ENCODE data around the gene CCDC32.

CCDC32 gene

GRCh38 chr15:40550341-40551037 is 14.4 kb downstream of the CCDC32 start:
- H3K36me3 ChIP-seq (ENCODE audit: insufficient read depth, low read length) = no peaks in the 10 kb centered on the region

DNA sequence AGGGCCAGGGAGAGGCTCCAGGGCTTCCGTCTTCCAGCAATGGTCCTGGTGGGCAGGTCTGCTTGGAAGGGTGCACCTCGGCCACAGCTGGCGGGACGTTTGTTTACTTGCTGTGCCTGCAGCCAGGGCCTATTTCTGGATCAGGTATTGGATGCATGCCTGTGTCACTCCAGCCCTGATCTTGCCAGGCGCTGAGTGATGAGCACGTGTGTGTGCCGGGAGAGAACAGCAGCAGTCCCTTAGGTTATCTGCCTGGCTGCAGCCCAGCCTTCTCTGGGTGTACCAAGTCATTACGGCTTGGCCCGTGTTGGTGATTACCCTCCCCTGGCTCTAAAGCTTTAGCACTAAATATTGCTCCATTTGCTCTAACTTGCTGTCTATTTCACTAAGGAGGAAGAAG is 14.9 kb downstream of the CCDC32 start:
- Histone ChIP-seq H3K9me3 (ENCODE audit: control insufficient read depth, insufficient read depth, low read length) (no peaks in the 10 kb centered on the region), H3K36me3 (ENCODE audit: insufficient read depth, low read length) (no peaks in the 10 kb centered on the region), H3K9ac (ENCODE audit: low read depth, low read length) (no peak overlapping the region), H3K4me1 (ENCODE audit: insufficient read depth, low read length) (peaks cover 10% of the 10 kb centered on the region)

More at GRCh38 chr15:40550341-40551037, 14.4 kb downstream of the CCDC32 start:
- Histone ChIP-seq H3K4me1 (ENCODE audit: insufficient read depth, low read length) (peaks cover 16% of the 10 kb centered on the region), H3K9ac (ENCODE audit: low read depth, low read length) (no peak overlapping the region), H3K9me3 (ENCODE audit: control insufficient read depth, insufficient read depth, low read length) (no peaks in the 10 kb centered on the region)

GRCh38 chr15:40548610-40549009 is 16.2 kb downstream of the CCDC32 start:
- Histone ChIP-seq H3K36me3 (ENCODE audit: insufficient read depth, low read length) (no peaks in the 10 kb centered on the region), H3K9ac (ENCODE audit: low read depth, low read length) (no peak overlapping the region), H3K9me3 (ENCODE audit: control insufficient read depth, insufficient read depth, low read length) (no peaks in the 10 kb centered on the region), H3K4me1 (ENCODE audit: insufficient read depth, low read length) (no peaks in the 10 kb centered on the region)

DNA sequence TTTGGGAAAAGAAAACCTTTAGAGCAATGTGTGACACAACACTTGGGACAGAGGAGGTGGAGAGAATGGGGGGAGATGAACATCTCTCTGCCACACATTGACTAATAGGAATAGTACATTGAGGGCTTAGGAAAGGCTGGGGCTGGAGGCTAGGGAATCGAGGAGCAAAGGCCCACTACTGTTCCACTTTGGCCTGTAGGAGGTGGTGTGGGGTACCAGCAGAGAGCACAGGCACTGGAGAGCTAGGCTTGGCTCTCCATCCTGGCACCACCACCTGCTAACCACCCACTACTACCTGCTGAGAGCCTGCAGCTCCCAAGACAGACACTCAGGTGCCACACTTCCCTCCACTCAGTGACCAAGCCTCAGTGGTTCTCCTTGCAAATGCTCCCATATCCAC is 19.4 kb downstream of the CCDC32 start:
- H3K9ac ChIP-seq (ENCODE audit: low read depth, low read length) = no peak overlapping the region
- H3K36me3 ChIP-seq (ENCODE audit: insufficient read depth, low read length) = no peaks in the 10 kb centered on the region
- no peaks in the 10 kb centered on the region for H3K9me3 ChIP-seq (ENCODE audit: control insufficient read depth, insufficient read depth, low read length)
- H3K4me1 ChIP-seq (ENCODE audit: insufficient read depth, low read length) = no peaks in the 10 kb centered on the region

- H3K4me1 ChIP-seq (ENCODE audit: insufficient read depth, low read length) = no peaks in the 10 kb centered on the region
- no peaks in the 10 kb centered on the region for H3K9me3 ChIP-seq (ENCODE audit: control insufficient read depth, insufficient read depth, low read length)
- H3K36me3 ChIP-seq (ENCODE audit: insufficient read depth, low read length) = no peaks in the 10 kb centered on the region
- H3K9ac ChIP-seq (ENCODE audit: low read depth, low read length) = no peak overlapping the region
Measured at GRCh38 chr15:40543631-40544294, 21.1 kb downstream of the CCDC32 start.

DNA sequence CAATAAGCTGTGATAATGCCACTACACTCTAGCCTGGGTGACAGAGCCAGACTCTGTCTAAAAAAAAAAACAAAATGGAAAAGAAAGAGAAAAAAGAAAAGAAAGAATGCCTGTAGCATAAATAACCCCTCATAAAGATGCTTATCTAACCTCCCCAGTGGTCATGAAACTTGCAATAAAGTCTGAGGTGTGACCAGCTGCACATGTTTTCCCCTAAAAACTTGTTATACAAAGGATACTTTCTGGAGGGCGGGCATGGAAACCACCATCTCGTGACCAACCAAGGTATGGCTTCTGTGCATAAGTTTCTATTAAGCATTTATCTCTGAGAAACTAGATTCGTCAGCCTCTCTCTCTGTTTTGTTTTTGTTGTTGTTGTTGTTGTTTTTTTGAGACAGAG is 21.8 kb downstream of the CCDC32 start:
- no peaks in the 10 kb centered on the region for H3K9me3 ChIP-seq (ENCODE audit: control insufficient read depth, insufficient read depth, low read length)
- H3K9ac ChIP-seq (ENCODE audit: low read depth, low read length) = no peak overlapping the region
- H3K4me1 ChIP-seq (ENCODE audit: insufficient read depth, low read length) = no peaks in the 10 kb centered on the region
- no peaks in the 10 kb centered on the region for H3K36me3 ChIP-seq (ENCODE audit: insufficient read depth, low read length)

DNA sequence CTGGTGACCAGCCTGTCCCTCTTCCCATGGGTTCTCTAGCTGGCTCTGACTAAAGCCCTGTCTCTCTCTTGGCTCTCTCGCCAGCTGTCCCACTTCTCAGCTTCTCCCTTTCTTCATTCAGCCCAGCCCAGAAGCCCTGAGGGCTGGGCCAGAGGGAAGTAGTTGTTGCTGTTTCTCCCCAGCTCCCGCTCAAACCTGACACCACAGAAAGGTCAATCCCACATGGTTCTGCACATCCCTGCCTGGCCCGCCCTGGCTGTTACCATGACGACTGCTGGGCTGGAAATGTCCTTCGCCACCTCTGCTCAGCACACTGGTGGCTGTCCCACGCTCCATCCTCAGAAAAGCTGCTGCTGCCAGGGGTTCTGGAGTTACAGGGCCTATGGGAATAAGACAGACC is 25.9 kb downstream of the CCDC32 start:
- H3K36me3 ChIP-seq (ENCODE audit: insufficient read depth, low read length) = no peaks in the 10 kb centered on the region
- no peaks in the 10 kb centered on the region for H3K4me1 ChIP-seq (ENCODE audit: insufficient read depth, low read length)
- H3K9me3 ChIP-seq (ENCODE audit: control insufficient read depth, insufficient read depth, low read length) = no peaks in the 10 kb centered on the region
- H3K9ac ChIP-seq (ENCODE audit: low read depth, low read length) = no peak overlapping the region

- H3K9ac ChIP-seq (ENCODE audit: low read depth, low read length) = no peak overlapping the region
- no peaks in the 10 kb centered on the region for H3K36me3 ChIP-seq (ENCODE audit: insufficient read depth, low read length)
- H3K9me3 ChIP-seq (ENCODE audit: control insufficient read depth, insufficient read depth, low read length) = no peaks in the 10 kb centered on the region
- no peaks in the 10 kb centered on the region for H3K4me1 ChIP-seq (ENCODE audit: insufficient read depth, low read length)
Measured at GRCh38 chr15:40536501-40536900, 28.3 kb downstream of the CCDC32 start.

DNA sequence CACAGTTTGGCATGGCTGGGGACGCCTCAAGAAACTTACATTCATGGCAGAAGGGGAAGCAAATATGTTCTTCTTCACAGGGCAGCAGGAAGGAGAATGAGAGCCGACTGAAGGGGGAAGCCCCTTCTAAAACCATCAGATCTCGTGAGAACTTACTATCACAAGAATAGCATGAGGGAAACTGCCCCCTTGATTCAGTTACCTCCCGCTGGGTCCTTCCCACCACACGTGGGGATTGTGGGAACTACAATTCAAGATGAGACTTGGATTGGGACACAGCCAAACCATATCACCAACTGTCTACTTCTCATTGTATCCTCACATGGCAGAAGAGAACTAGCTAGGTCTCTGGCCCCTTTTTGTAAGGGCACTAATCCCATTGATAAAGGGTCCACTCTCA is 30.5 kb downstream of the CCDC32 start:
- Histone ChIP-seq H3K36me3 (ENCODE audit: insufficient read depth, low read length) (no peaks in the 10 kb centered on the region), H3K9me3 (ENCODE audit: control insufficient read depth, insufficient read depth, low read length) (no peaks in the 10 kb centered on the region), H3K9ac (ENCODE audit: low read depth, low read length) (no peak overlapping the region), H3K4me1 (ENCODE audit: insufficient read depth, low read length) (no peaks in the 10 kb centered on the region)

GRCh38 chr15:40533763-40534364 is 31.0 kb downstream of the CCDC32 start:
- H3K36me3 ChIP-seq (ENCODE audit: insufficient read depth, low read length) = no peaks in the 10 kb centered on the region
- H3K9me3 ChIP-seq (ENCODE audit: control insufficient read depth, insufficient read depth, low read length) = no peaks in the 10 kb centered on the region
- no peaks in the 10 kb centered on the region for H3K4me1 ChIP-seq (ENCODE audit: insufficient read depth, low read length)
- no peak overlapping the region for H3K9ac ChIP-seq (ENCODE audit: low read depth, low read length)

- Histone ChIP-seq H3K9ac (ENCODE audit: low read depth, low read length) (no peak overlapping the region), H3K9me3 (ENCODE audit: control insufficient read depth, insufficient read depth, low read length) (no peaks in the 10 kb centered on the region), H3K4me1 (ENCODE audit: insufficient read depth, low read length) (no peaks in the 10 kb centered on the region), H3K36me3 (ENCODE audit: insufficient read depth, low read length) (no peaks in the 10 kb centered on the region)
Measured at GRCh38 chr15:40528801-40529200, 36.0 kb downstream of the CCDC32 start.

- Histone ChIP-seq H3K9me3 (ENCODE audit: control insufficient read depth, insufficient read depth, low read length) (no peaks in the 10 kb centered on the region), H3K9ac (ENCODE audit: low read depth, low read length) (no peak overlapping the region), H3K4me1 (ENCODE audit: insufficient read depth, low read length) (no peaks in the 10 kb centered on the region), H3K36me3 (ENCODE audit: insufficient read depth, low read length) (no peaks in the 10 kb centered on the region)
Measured at GRCh38 chr15:40525855-40526254, 39.0 kb downstream of the CCDC32 start.

- no peaks in the 10 kb centered on the region for H3K4me1 ChIP-seq (ENCODE audit: insufficient read depth, low read length)
- no peak overlapping the region for H3K9ac ChIP-seq (ENCODE audit: low read depth, low read length)
- H3K9me3 ChIP-seq (ENCODE audit: control insufficient read depth, insufficient read depth, low read length) = no peaks in the 10 kb centered on the region
- H3K36me3 ChIP-seq (ENCODE audit: insufficient read depth, low read length) = no peaks in the 10 kb centered on the region
Measured at GRCh38 chr15:40523611-40524010, 41.2 kb downstream of the CCDC32 start.

- Histone ChIP-seq H3K9ac (ENCODE audit: low read depth, low read length) (no peak overlapping the region), H3K4me1 (ENCODE audit: insufficient read depth, low read length) (peaks cover 7% of the 10 kb centered on the region; the same call in 1 of the 2 replicates), H3K36me3 (ENCODE audit: insufficient read depth, low read length) (no peaks in the 10 kb centered on the region), H3K9me3 (ENCODE audit: control insufficient read depth, insufficient read depth, low read length) (no peaks in the 10 kb centered on the region)
Measured at GRCh38 chr15:40516322-40516721, 48.5 kb downstream of the CCDC32 start.

GRCh38 chr15:40513609-40514008 is 51.2 kb downstream of the CCDC32 start:
- Histone ChIP-seq H3K36me3 (ENCODE audit: insufficient read depth, low read length) (no peaks in the 10 kb centered on the region), H3K4me1 (ENCODE audit: insufficient read depth, low read length) (peaks cover 7% of the 10 kb centered on the region; the same call in 1 of the 2 replicates), H3K9ac (ENCODE audit: low read depth, low read length) (no peak overlapping the region), H3K9me3 (ENCODE audit: control insufficient read depth, insufficient read depth, low read length) (no peaks in the 10 kb centered on the region)

Measured in ES-I3 (cell line).